AG04449 (cell line): ENCODE measurements around the gene SCAP.

Experiments
- CTCF ChIA-PET: fragments of 350-600 bp; formaldehyde crosslinking; extraction: SDS; loops from one replicate; lab custom pipeline; 2021; ENCODE audit warnings: antibody characterized with exemption; lab: Yijun Ruan, JAX
- POLR2A ChIA-PET: fragments of 400-600, 350-600 bp; formaldehyde crosslinking; extraction: SDS; loops from one replicate; lab custom pipeline; 2020; ENCODE audit warnings: antibody characterized with exemption, inconsistent platforms; lab: Yijun Ruan, JAX
- DNase-seq: peaks from one replicate; pipeline ENCODE4 v3.0.0-alpha.2; 2010; ENCODE audit warnings: low read depth, low spot score
- H3K4me3 ChIP-seq: 2 replicates; pipeline ENCODE4 v1.5.1; 2011; ENCODE audit warnings: low read depth, mild to moderate bottlenecking, control low read depth, low read length
- CTCF ChIP-seq: IDR thresholded peaks from one replicate; pipeline ENCODE4 v1.5.1; 2011; ENCODE audit warnings: mild to moderate bottlenecking, moderate library complexity, low read length, control low read depth, inconsistent platforms; ENCODE audit not compliant: insufficient read depth; ENCODE audit errors: missing control alignments

SCAP gene

GRCh38 chr3:47431225-47431624, 44.5 kb downstream of the SCAP start:
- ChIA-PET POLR2A (no interaction called here), CTCF (interaction anchor here (1.4 to 5.3 kb wide), 3 partner anchors 8 to 11 kb away, joined by 5 to 48 read pairs (median 8); no protein-coding TSS in a partner anchor)
- H3K4me3 ChIP-seq, result no peak overlapping the region
- TF ChIP-seq CTCF, result no peak
- DNase-seq, result no peak

GRCh38 chr3:47430606-47431005, 45.1 kb downstream of the SCAP start:
- no peak overlapping the region for H3K4me3 ChIP-seq
- no peak for DNase-seq
- CTCF ChIA-PET, result interaction anchor here (1.5 to 5.3 kb wide), 2 partner anchors 10 to 11 kb away, joined by 8 to 48 read pairs; no protein-coding TSS in a partner anchor
- no peak for TF ChIP-seq CTCF
- POLR2A ChIA-PET, result no interaction called here

- no peak overlapping the region for H3K4me3 ChIP-seq
- POLR2A ChIA-PET, result no interaction called here
- no peak for DNase-seq
- no peak for TF ChIP-seq CTCF
- CTCF ChIA-PET, result interaction anchor here (1.0 to 5.3 kb wide), 2 partner anchors 10 to 11 kb away, joined by 5 to 48 read pairs; no protein-coding TSS in a partner anchor
Measured at GRCh38 chr3:47429476-47430270, 46.1 kb downstream of the SCAP start.

GRCh38 chr3:47428662-47429061, 47.1 kb downstream of the SCAP start:
- no peak for TF ChIP-seq CTCF
- ChIA-PET POLR2A (no interaction called here), CTCF (interaction anchor here (5.3 kb wide), 1 partner anchor 9 kb away, joined by 48 read pairs; no protein-coding TSS in a partner anchor)
- no peak overlapping the region for H3K4me3 ChIP-seq
- DNase-seq, result no peak

GRCh38 chr3:47427866-47428265, 47.9 kb downstream of the SCAP start:
- TF ChIP-seq CTCF, result no peak
- no peak for DNase-seq
- H3K4me3 ChIP-seq, result no peak overlapping the region
- POLR2A ChIA-PET, result no interaction called here
- CTCF ChIA-PET, result interaction anchor here (0.6 to 5.3 kb wide), 3 partner anchors 8 to 87 kb away, joined by 3 to 48 read pairs (median 5); no protein-coding TSS in a partner anchor

- no peak for TF ChIP-seq CTCF
- ChIA-PET POLR2A (no interaction called here), CTCF (interaction anchor here (1.5 to 7.5 kb wide), 6 partner anchors 10 to 89 kb away, joined by 3 to 75 read pairs (median 6); partner anchors contain the start of gene SCAP)
- no peak overlapping the region for H3K4me3 ChIP-seq
- DNase-seq, result no peak
Measured at GRCh38 chr3:47425959-47426358, 49.8 kb downstream of the SCAP start.
